Measurements from ENCODE around the gene MYBL2.

Gene MYBL2

DNA sequence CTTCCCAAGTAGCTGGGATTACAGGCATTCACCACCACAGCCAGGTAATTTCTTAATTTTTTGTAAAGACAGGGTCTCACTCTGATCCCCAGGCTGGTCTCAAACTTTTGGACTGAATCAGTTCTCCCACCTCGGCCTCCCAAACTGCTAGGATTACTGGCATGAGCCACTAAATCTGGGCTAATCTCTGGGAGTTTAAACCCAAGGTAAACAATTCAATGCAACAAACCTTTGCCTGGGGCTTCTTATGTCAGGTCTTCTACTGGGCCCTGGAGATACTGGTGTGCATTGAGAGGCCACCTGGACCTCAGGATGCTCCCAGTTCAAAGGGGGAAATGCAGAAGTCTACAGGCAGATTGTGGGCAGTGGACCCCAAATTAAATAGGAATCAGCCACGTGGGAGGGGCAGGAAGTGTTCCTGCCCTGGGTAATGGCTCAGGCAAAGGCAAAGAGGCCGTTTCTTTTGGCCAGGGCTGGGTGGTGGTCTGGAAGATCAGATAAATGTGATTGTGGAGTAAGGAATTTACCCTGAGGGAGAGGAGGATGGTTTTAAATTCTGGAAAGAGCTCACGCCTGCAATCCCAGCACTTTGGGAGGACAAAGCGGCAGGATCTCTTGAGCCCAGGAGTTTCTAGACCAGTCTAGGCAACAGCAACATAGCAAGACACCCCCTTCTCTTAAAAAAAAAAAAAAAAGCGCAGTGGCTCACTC lies 1.3 kb upstream of the MYBL2 start:
- ATAC-seq (replicated peaks) (no peak), DNase-seq (no peak)
- Mint-ChIP-seq H3K36me3 (ENCODE audit: insufficient read depth) (no peaks in the 10 kb centered on the region), H3K9me3 (no peaks in the 10 kb centered on the region), H3K27ac (no peak overlapping the region), H3K4me1 (ENCODE audit: low read depth in 2 of 2) (peaks cover 0 to 1% of the 10 kb centered on the region in 2 donors), H3K27me3 (peaks cover 14 to 36% of the 10 kb centered on the region in 2 donors), H3K4me3 (peak overlapping the region; percentile 49 to 51)

DNA sequence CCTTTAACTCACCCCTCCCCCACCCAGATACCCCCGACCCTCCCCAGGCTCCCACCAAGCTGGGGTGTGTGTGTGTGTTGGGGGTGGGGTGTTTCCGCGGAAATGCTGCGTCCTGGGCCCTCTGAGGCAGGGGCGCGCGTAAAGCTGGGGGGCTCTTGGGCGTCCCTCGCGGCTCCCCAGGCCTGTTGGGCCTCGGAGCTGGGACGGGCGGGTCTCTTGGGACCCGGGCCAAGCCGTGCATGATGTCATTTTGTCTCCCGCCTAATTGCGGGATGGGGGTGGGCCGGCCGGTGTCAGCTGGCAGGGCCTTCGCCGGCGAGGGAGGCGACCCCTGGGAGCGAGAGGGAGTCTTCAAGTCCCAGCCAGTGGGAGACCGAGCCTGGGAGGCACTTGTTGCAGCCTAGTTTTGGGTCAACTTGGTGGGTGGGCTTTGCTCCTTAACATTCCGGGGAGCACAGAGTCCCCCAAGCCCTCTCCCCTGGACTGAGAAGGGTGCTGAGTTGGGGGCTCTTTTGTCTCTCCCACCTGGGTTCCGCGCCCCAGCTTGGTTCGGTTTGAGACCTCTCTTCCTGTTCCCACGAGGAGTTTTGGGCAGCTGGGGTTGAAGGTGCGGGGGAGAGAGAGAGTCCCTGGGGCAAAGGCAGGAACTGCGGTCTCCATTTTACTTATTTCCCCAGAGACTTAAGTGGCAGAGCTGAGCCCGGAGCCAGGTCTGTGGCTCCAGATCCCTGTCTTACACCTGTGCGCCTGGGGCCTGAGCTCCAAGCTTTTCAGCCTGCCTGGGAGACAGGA lies 623 bp downstream of the MYBL2 start:
- ATAC-seq (replicated peaks) (no peak), DNase-seq (no peak)
- Mint-ChIP-seq H3K4me1 (ENCODE audit: low read depth in 2 of 2) (peaks cover 0 to 1% of the 10 kb centered on the region in 2 donors), H3K4me3 (peak overlapping the region; percentile 37 to 48), H3K9me3 (no peaks in the 10 kb centered on the region), H3K36me3 (ENCODE audit: insufficient read depth) (peaks cover 2% of the 10 kb centered on the region), H3K27ac (no peak overlapping the region), H3K27me3 (peaks cover 14 to 36% of the 10 kb centered on the region in 2 donors)

DNA sequence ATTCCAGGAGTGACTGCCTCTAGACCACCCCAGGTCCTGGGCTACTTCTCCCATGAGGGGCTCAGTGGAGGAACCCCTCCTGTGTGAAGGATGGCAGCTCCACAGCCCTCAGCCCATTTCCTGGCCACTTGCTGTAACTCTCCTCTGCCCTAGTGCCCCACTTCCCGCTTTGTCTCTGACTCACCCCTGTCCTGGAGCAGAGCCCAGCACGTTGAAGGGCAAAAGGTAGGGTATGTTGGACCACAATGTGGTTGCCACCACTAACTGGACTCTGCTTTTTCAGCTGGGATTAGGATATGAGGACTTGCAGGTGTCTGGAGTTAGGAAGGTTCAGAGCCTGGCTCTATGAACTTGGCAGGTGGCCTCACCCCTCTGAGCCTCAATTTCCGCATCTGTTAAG lies 2.4 kb downstream of the MYBL2 start:
- no peaks in the 10 kb centered on the region for H3K9me3 Mint-ChIP-seq
- peaks cover 0 to 1% of the 10 kb centered on the region in 2 donors for H3K4me1 Mint-ChIP-seq (ENCODE audit: low read depth in 2 of 2)
- DNase-seq (no peak), ATAC-seq (replicated peaks) (no peak)
- peaks cover 6% of the 10 kb centered on the region for H3K36me3 Mint-ChIP-seq (ENCODE audit: insufficient read depth)
- H3K27me3 Mint-ChIP-seq: peaks cover 14 to 42% of the 10 kb centered on the region in 2 donors
- H3K27ac Mint-ChIP-seq: no peak overlapping the region
- H3K4me3 Mint-ChIP-seq: no peak overlapping the region

DNA sequence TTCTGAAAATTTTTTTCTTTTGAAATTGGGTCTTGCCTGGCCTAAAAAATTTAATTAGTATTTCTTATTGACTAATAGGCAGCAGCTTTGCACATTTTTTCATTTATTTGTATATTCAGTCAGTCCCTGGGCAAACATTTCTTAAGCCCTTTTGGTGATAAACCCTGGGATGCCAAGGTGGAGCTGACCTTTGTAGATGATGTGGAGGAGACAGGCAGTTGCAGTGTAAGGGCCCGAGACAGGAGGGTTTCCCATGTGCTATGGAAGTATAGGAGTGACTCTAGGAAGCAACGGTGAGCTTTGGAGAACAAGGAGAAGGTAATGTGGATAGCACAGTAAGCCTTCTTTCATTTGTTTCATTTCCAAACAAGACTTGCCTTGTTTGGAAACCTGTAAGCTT lies 3.5 kb downstream of the MYBL2 start:
- no peak overlapping the region for H3K27ac Mint-ChIP-seq

DNA sequence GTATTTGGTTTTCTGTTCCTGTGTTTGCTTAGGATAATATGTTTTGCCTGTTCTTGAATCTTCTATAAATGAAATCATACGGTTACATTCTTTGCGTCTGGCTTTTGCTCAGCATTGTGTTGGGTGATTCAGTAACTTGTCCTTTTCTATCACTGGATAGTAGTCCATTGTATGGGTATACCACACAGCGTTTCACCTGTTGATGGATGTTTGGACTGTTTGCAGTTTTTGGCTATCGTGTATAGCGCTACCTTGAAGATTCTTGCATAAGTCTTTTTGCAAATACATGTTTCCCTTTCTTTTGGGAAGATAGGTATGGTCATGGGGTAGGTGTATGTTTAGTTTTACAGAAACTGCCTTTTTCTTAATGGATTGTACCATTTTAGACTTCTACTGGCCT lies 9.5 kb downstream of the MYBL2 start:
- ATAC-seq (replicated peaks) (no peak), DNase-seq (no peak)
- Mint-ChIP-seq H3K27me3 (peaks cover 0 to 7% of the 10 kb centered on the region in 2 donors), H3K4me3 (no peak overlapping the region), H3K27ac (peak overlapping the region in 1 of 2 donors; percentile 76), H3K4me1 (ENCODE audit: low read depth in 2 of 2) (no peaks in the 10 kb centered on the region), H3K36me3 (ENCODE audit: insufficient read depth) (peaks cover 8% of the 10 kb centered on the region), H3K9me3 (no peaks in the 10 kb centered on the region)

More for the DNA sequence above, 3.5 kb downstream of the MYBL2 start:
- Mint-ChIP-seq H3K36me3 (ENCODE audit: insufficient read depth) (peaks cover 6% of the 10 kb centered on the region), H3K4me3 (no peak overlapping the region), H3K9me3 (no peaks in the 10 kb centered on the region), H3K4me1 (ENCODE audit: low read depth in 2 of 2) (peaks cover 0 to 1% of the 10 kb centered on the region in 2 donors), H3K27me3 (peaks cover 13 to 37% of the 10 kb centered on the region in 2 donors)
- no peak for ATAC-seq (replicated peaks)
- DNase-seq: no peak

DNA sequence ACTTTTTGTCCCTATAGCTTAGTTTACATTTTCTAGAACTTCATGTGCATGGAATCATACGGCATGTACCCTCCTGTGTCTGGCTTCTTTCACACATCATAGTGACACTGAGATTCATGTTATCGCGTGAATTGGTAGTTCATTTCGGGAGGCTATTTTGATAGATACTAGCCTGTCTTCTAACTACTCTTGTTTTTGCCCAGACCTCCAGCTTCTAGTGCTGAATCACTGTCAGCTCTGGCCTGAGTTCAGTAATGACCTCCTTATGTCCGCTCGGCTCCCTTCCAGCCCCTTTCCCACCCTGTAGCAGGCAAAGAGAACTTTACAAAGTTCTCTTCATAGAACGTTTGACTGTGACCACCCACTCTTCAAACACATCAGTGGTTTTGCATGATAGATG lies 14.1 kb downstream of the MYBL2 start:
- peak overlapping the region in 1 of 2 donors; percentile 71 for H3K27ac Mint-ChIP-seq
- peaks cover 2% of the 10 kb centered on the region for H3K36me3 Mint-ChIP-seq (ENCODE audit: insufficient read depth)
- no peaks in the 10 kb centered on the region for H3K27me3 Mint-ChIP-seq
- no peaks in the 10 kb centered on the region for H3K4me1 Mint-ChIP-seq (ENCODE audit: low read depth in 2 of 2)
- H3K4me3 Mint-ChIP-seq: no peak overlapping the region
- DNase-seq: no peak
- ATAC-seq (replicated peaks): no peak
- H3K9me3 Mint-ChIP-seq: no peaks in the 10 kb centered on the region

DNA sequence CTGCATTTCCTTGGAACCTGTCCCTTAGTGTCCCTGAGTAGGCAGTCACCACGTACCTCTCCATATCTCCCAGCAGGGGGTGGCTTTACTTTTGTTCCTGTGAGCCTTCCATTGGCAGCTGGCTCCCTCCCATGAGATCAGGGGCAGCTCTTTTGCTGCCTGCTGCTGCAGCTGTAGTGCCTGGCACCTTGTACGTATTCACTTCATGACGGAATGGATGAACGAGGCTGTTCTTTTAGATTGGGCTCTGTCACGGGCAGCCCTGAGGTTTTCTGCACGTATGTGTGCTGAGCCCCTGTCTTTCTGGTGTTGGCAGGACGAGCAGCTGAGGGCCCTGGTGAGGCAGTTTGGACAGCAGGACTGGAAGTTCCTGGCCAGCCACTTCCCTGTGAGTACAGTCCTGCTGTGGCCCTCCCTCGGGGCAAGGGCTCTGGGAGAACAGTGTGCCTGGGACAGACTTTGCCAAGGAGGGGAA lies 14.6 kb downstream of the MYBL2 start:
- DNase-seq (no peak), ATAC-seq (replicated peaks) (peak; percentile 41)
- Mint-ChIP-seq H3K4me3 (no peak overlapping the region), H3K27ac (peak overlapping the region in 1 of 2 donors; percentile 71), H3K4me1 (ENCODE audit: low read depth in 2 of 2) (no peaks in the 10 kb centered on the region), H3K9me3 (no peaks in the 10 kb centered on the region), H3K27me3 (no peaks in the 10 kb centered on the region), H3K36me3 (ENCODE audit: insufficient read depth) (peaks cover 2% of the 10 kb centered on the region)

DNA sequence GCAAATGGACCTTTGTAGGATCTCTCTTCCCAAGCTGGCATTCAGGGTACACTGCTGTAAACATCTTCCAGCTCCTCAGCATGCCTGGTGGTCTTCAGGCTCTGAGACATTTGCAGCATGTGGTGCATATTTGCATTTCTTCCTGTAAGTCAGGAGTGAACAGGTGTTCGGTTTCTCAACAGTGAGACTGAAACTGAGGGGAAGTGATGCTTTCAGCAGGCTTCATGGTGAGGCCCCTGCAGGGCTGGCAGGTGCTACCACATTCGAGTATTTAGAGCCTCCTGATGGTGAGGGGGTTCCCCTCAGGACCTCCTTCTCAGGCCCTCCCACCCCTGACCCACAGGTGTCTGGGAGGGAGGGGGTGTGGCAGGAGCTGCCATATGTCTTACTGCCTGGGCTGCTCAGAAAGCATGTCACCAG lies 15.1 kb downstream of the MYBL2 start:
- H3K27me3 Mint-ChIP-seq: no peaks in the 10 kb centered on the region
- H3K9me3 Mint-ChIP-seq: no peaks in the 10 kb centered on the region
- no peak overlapping the region for H3K27ac Mint-ChIP-seq
- H3K36me3 Mint-ChIP-seq (ENCODE audit: insufficient read depth): peaks cover 2% of the 10 kb centered on the region
- H3K4me1 Mint-ChIP-seq (ENCODE audit: low read depth in 2 of 2): no peaks in the 10 kb centered on the region
- no peak for DNase-seq
- H3K4me3 Mint-ChIP-seq: no peak overlapping the region
- ATAC-seq (replicated peaks): peak; percentile 76

DNA sequence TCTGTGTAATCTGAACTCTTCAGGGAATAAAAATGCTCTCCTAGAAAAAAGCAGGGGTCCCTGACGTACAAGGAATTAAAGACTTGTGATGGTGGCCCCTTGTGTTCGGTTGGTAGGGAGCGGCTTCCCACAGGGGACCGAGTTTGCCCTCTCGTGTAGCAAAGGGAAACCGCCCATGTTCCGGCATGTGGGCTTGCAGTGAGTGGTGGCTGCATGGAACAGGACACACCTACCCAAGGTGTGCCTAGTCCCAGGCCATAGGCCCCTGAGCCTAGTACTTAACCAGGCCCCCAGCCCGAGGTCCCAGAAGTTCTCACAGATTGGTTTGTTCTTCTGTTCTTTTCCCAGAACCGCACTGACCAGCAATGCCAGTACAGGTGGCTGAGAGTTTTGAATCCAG lies 15.5 kb downstream of the MYBL2 start:
- H3K36me3 Mint-ChIP-seq (ENCODE audit: insufficient read depth): peaks cover 2% of the 10 kb centered on the region
- no peaks in the 10 kb centered on the region for H3K9me3 Mint-ChIP-seq
- no peak for DNase-seq
- no peak for ATAC-seq (replicated peaks)
- H3K4me1 Mint-ChIP-seq (ENCODE audit: low read depth in 2 of 2): no peaks in the 10 kb centered on the region
- no peak overlapping the region for H3K4me3 Mint-ChIP-seq
- H3K27me3 Mint-ChIP-seq: no peaks in the 10 kb centered on the region
- no peak overlapping the region for H3K27ac Mint-ChIP-seq

DNA sequence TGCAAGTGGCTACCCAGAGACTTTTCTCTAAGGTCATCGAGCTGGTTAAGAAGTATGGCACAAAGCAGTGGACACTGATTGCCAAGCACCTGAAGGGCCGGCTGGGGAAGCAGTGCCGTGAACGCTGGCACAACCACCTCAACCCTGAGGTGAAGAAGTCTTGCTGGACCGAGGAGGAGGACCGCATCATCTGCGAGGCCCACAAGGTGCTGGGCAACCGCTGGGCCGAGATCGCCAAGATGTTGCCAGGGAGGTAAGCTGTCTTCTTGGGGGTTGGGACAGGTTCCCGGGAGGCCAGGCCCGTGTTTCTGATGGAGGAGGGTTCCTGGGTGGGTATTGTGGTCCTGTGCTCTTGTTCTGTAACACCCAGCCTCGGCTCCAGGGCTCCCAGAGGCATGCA lies 19.9 kb downstream of the MYBL2 start:
- Mint-ChIP-seq H3K4me1 (ENCODE audit: low read depth in 2 of 2) (no peaks in the 10 kb centered on the region), H3K27ac (peak overlapping the region in 1 of 2 donors; percentile 19), H3K36me3 (ENCODE audit: insufficient read depth) (peaks cover 3% of the 10 kb centered on the region), H3K27me3 (no peaks in the 10 kb centered on the region), H3K9me3 (no peaks in the 10 kb centered on the region), H3K4me3 (no peak overlapping the region)
- ATAC-seq (replicated peaks) (no peak), DNase-seq (no peak)

DNA sequence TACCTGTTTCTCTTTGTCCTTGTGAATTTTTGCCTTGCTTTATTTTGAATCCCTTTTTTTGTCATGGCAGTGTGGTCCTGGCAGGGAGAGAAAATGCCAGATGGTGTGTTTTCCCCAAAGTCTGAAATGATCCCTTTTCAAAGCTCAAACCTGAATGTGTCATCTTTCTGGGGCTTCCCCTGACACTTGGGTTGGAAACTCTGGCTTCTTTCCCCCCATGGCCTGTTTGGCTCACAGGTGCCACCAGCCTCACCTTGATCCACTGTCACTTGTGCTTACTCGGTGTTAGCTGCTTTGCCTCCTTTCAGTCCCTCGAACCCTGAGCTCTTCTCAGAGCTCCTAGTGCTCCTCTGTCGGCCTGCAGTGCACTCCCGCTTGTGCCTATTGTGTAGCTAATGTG lies 22.3 kb downstream of the MYBL2 start:
- Mint-ChIP-seq H3K36me3 (ENCODE audit: insufficient read depth) (peaks cover 3% of the 10 kb centered on the region), H3K4me3 (no peak overlapping the region), H3K27ac (peak overlapping the region in 1 of 2 donors; percentile 36), H3K27me3 (no peaks in the 10 kb centered on the region), H3K9me3 (no peaks in the 10 kb centered on the region), H3K4me1 (ENCODE audit: low read depth in 2 of 2) (no peaks in the 10 kb centered on the region)
- no peak for ATAC-seq (replicated peaks)
- DNase-seq: no peak

DNA sequence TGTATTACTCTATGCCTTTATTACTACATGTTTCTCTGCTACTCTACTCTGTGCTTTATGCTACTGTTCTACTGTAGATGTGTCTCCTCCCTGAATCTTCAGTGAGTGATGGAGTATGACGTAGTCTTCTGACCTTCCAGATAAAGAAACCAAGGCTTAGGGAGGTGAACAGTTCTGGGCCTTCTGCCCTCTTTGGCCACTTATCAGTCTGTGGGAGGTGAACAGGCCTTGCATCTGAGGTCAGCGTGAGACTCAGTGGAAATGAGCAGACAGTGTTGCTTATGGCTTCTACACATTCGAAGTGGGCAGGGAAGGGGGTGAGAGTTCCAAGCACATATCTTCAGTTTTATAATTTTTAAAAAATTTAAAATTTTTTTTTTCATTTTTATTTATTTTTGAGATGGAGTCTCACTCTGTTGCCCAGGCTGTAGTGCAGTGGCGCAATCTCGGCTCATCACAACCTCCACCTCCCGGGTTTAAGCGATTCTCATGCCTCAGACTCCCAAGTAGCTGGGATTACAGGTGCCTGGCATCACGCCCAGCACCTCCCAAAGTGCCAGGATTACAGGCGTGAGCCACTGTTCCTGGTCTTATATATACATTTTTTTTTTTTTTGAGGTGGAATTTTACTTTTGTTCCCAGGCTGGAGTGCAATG lies 24.2 kb downstream of the MYBL2 start:
- Mint-ChIP-seq H3K4me1 (ENCODE audit: low read depth in 2 of 2) (no peaks in the 10 kb centered on the region), H3K36me3 (ENCODE audit: insufficient read depth) (peaks cover 3% of the 10 kb centered on the region), H3K27me3 (no peaks in the 10 kb centered on the region), H3K4me3 (no peak overlapping the region), H3K9me3 (no peaks in the 10 kb centered on the region), H3K27ac (no peak overlapping the region)
- no peak for DNase-seq
- no peak for ATAC-seq (replicated peaks)

DNA sequence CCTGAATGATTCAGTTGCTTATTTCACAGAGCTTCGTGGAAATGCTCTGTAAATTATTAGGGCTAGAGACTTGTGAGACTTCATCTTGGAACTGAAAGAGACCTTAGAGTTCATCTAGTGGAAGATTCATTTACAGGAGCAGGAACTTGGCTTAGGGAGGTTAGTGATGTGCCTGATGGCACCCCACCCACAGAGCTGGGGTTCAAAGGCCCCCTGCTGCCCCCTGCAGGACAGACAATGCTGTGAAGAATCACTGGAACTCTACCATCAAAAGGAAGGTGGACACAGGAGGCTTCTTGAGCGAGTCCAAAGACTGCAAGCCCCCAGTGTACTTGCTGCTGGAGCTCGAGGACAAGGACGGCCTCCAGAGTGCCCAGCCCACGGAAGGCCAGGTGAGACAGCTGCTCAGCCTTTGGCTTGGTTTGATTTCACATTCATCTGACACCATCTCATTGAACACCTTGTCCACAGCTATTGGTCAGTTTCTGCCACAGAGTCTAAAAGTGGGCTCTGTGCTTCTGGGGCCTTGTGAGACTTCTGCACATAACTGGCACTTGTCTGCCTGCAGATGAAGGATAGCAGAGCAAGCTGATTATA lies 25.1 kb downstream of the MYBL2 start:
- H3K4me1 Mint-ChIP-seq (ENCODE audit: low read depth in 2 of 2): no peaks in the 10 kb centered on the region
- H3K9me3 Mint-ChIP-seq: no peaks in the 10 kb centered on the region
- H3K27ac Mint-ChIP-seq: no peak overlapping the region
- ATAC-seq (replicated peaks) (no peak), DNase-seq (peak; percentile 23 to 36 (median 35))
- no peak overlapping the region for H3K4me3 Mint-ChIP-seq
- H3K27me3 Mint-ChIP-seq: no peaks in the 10 kb centered on the region
- H3K36me3 Mint-ChIP-seq (ENCODE audit: insufficient read depth): peaks cover 3% of the 10 kb centered on the region
